IMR-90 (cell line): Measurements from ENCODE around the gene SLC4A2. TPM values are rescaled to one million over a fixed set of nuclear protein-coding genes. Genes with fewer than 3 reads are reported as not detected.

Source experiments
- BHLHE40 ChIP-seq: fragments of 150-350 bp; IDR thresholded peaks from 2 replicates; pipeline ENCODE4 v1.6.1; 2016; ENCODE audit warnings: mild to moderate bottlenecking, low read depth, low read length
- CTCF ChIP-seq: conservative IDR thresholded peaks from 2 replicates; pipeline ENCODE4 v1.5.1; 2012; ENCODE audit warnings: mild to moderate bottlenecking, low read depth, low read length, improper control_type of control experiment
- FOS ChIP-seq: fragments of 150-350 bp; IDR thresholded peaks from 2 replicates; pipeline ENCODE4 v1.6.1; 2016; ENCODE audit warnings: low read depth, low read length
- POLR2A ChIP-seq: IDR thresholded peaks from 2 replicates; pipeline ENCODE4 v1.6.1; 2012; ENCODE audit warnings: mild to moderate bottlenecking, low read depth, low read length
- RAD21 ChIP-seq: IDR thresholded peaks from 2 replicates; pipeline ENCODE4 v1.6.1; 2012; ENCODE audit warnings: low read length, improper control_type of control experiment
- RCOR1 ChIP-seq: IDR thresholded peaks from 2 replicates; pipeline ENCODE4 v1.6.1; 2012; ENCODE audit warnings: mild to moderate bottlenecking, low read length, improper control_type of control experiment; ENCODE audit not compliant: insufficient replicate concordance
- RFX5 ChIP-seq: IDR thresholded peaks from 2 replicates; pipeline ENCODE4 v1.8.0; 2012; ENCODE audit warnings: low read depth, mild to moderate bottlenecking, low read length, moderate library complexity
- USF2 ChIP-seq: fragments of 150-350 bp; IDR thresholded peaks from 2 replicates; pipeline ENCODE4 v1.6.1; 2017; ENCODE audit warnings: mild to moderate bottlenecking, antibody characterized with exemption, low read length, low read depth
- polyA plus RNA-seq, 3 experiments: library from polyadenylated mRNA; depleted of rRNA; stranded (reverse); fragments of >200 nt; gene quantifications; 2 replicates each; pipeline ENCODE4 v1.2.3, GENCODE V29; 2012; ENCODE audit warnings: low replicate concordance in 1 of 3
- total RNA-seq: library from RNA; depleted of rRNA; stranded (reverse); fragments of >200 nt; gene quantifications from 2 replicates; pipeline ENCODE4 v1.2.3, GENCODE V29; 2012

The SLC4A2 gene
- total and polyA plus RNA-seq, 2 of the 4 experiments (the other 2 are of a cell fraction) = 29.6 to 91.0 TPM

GRCh38 chr7:151059367-151060112 is at the start of gene SLC4A2 (continued):
- TF ChIP-seq USF2 (no peak), RCOR1 (no peak), RFX5 (no peak), BHLHE40 (no peak), FOS (no peak), POLR2A (no peak; the same call in 1 of the 2 replicates), CTCF (peak; percentile 49), RAD21 (0 out of 2 replicates have a peak, but pooled peaks have one; percentile 21)
